Measurements from ENCODE around the gene C3orf38.

DNA sequence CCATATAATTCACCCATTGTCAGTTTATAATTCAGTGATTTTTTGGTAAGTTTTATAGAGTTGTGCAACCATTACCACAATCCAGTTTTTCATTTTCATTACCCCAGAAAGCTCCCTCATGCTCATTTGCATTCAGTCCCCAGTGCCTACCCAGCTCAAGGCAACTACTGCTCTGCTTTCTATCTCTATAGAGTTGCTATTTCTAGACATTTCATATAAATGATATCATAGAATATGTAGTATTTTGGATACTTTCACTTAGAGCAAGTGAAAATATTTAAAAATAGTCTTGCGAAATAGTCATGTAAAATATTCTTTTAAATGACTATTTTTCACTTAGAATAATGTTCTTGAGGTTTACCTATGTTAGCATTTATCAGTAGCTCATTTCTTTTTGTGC lies 48.6 kb upstream of the C3orf38 start:
- TF ChIP-seq ZNF76 (tag by site-specific recombination; IDR thresholded peaks at IDR 0.05; ENCODE audit: borderline replicate concordance, low read depth) (no peak), ZNF692 (tag by site-specific recombination; IDR thresholded peaks at IDR 0.05) (no peak), YY1 (tag by site-specific recombination; IDR thresholded peaks at IDR 0.05) (no peak), ZNF776 (tag by site-specific recombination; IDR thresholded peaks at IDR 0.05; ENCODE audit: borderline replicate concordance) (no peak), ZNF140 (tag by site-specific recombination; IDR thresholded peaks at IDR 0.05) (no peak), ZBTB17 (tag by site-specific recombination; IDR thresholded peaks at IDR 0.05) (no peak), ZNF274 (IDR thresholded peaks at IDR 0.05; ENCODE audit: low read length) (no peak), ZNF274 (tag by site-specific recombination; IDR thresholded peaks at IDR 0.05; ENCODE audit: borderline replicate concordance) (no peak), ZNF416 (tag by site-specific recombination; IDR thresholded peaks at IDR 0.05) (no peak)
- TF ChIP-seq, protein P1, sequence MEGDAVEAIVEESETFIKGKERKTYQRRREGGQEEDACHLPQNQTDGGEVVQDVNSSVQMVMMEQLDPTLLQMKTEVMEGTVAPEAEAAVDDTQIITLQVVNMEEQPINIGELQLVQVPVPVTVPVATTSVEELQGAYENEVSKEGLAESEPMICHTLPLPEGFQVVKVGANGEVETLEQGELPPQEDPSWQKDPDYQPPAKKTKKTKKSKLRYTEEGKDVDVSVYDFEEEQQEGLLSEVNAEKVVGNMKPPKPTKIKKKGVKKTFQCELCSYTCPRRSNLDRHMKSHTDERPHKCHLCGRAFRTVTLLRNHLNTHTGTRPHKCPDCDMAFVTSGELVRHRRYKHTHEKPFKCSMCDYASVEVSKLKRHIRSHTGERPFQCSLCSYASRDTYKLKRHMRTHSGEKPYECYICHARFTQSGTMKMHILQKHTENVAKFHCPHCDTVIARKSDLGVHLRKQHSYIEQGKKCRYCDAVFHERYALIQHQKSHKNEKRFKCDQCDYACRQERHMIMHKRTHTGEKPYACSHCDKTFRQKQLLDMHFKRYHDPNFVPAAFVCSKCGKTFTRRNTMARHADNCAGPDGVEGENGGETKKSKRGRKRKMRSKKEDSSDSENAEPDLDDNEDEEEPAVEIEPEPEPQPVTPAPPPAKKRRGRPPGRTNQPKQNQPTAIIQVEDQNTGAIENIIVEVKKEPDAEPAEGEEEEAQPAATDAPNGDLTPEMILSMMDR (tag by site-specific recombination; IDR thresholded peaks at IDR 0.05) = no peak

All from HEK293 (cell line).